Caco-2 (cell line): Measurements from ENCODE around the gene ODF2L. TPM values are rescaled to one million over a fixed set of nuclear protein-coding genes. Genes with fewer than 3 reads are reported as not detected.

Experiments
- BruUV-seq: library from RNA; stranded (reverse); fragments of 400-500 nt; replicated peaks from 2 replicates; lab custom pipeline; 2021; lab: Mats Ljungman, UMichigan
- CTCF ChIA-PET: fragments of 300-600 bp; sonication (Branson Sonifier 250); formaldehyde crosslinking; loops from one replicate; lab custom pipeline; 2022; ENCODE audit warnings: antibody characterized with exemption; lab: Charles Lee
- POLR2A ChIA-PET: fragments of 300-600 bp; sonication (Branson Sonifier 250); formaldehyde crosslinking; loops from one replicate; lab custom pipeline; 2022; ENCODE audit warnings: antibody characterized with exemption; lab: Charles Lee
- DNase-seq, 2 experiments: peaks; one replicate each; pipeline versions ENCODE4 v3.0.0 to v3.0.0-alpha.2; 2020 to 2022
- H3K27me3 ChIP-seq: replicated peaks from 2 replicates; pipeline ENCODE4 v1.6.0; 2011; ENCODE audit warnings: low read length; ENCODE audit not compliant: control insufficient read depth, insufficient read depth
- H3K36me3 ChIP-seq: 2 replicates; pipeline ENCODE4 v1.5.1; 2011; ENCODE audit warnings: low read length; ENCODE audit not compliant: control insufficient read depth, insufficient read depth
- H3K4me1 ChIP-seq: fragments of 250-450 bp; sonication (Bioruptor Pico); 2 replicates; pipeline ENCODE4 v1.5.1; 2020; ENCODE audit warnings: mild to moderate bottlenecking
- H3K4me3 ChIP-seq: 2 replicates; pipeline ENCODE4 v1.5.1; 2011; ENCODE audit warnings: low read depth, mild to moderate bottlenecking, control low read depth, low read length
- H3K9me3 ChIP-seq: fragments of 250-450 bp; sonication (Bioruptor Pico); 2 replicates; pipeline ENCODE4 v1.5.1; 2020; ENCODE audit warnings: mild to moderate bottlenecking, moderate library complexity
- H3K27ac Mint-ChIP-seq: one replicate; pipeline ENCODE4 v1.8.0; 2022; ENCODE audit warnings: mixed read lengths; ENCODE audit not compliant: unreplicated experiment
- H3K27me3 Mint-ChIP-seq: one replicate; pipeline ENCODE4 v1.8.0; 2022; ENCODE audit warnings: mixed read lengths; ENCODE audit not compliant: insufficient read depth, unreplicated experiment
- H3K36me3 Mint-ChIP-seq: one replicate; pipeline ENCODE4 v1.8.0; 2022; ENCODE audit warnings: mild to moderate bottlenecking, mixed read lengths; ENCODE audit not compliant: insufficient read depth, unreplicated experiment
- H3K4me1 Mint-ChIP-seq: one replicate; pipeline ENCODE4 v1.8.0; 2022; ENCODE audit warnings: low read depth, mixed read lengths; ENCODE audit not compliant: unreplicated experiment
- H3K4me3 Mint-ChIP-seq: one replicate; pipeline ENCODE4 v1.8.0; 2022; ENCODE audit warnings: mild to moderate bottlenecking, moderate library complexity, mixed read lengths; ENCODE audit not compliant: unreplicated experiment
- H3K9me3 Mint-ChIP-seq: one replicate; pipeline ENCODE4 v1.8.0; 2022; ENCODE audit warnings: mixed read lengths; ENCODE audit not compliant: unreplicated experiment
- intact Hi-C: fragments of 100-400 bp; cut with micrococcal nuclease; formaldehyde crosslinking; loops from one replicate; pipeline ENCODE4 v1.10.0; 2022; ENCODE audit not compliant: unreplicated experiment
- total RNA-seq: library from RNA; stranded (reverse); gene quantifications from 2 replicates; pipeline ENCODE4 v1.2.3, GENCODE V29; 2022
- TF ChIP-seq, protein P1 (sequence below), 2 experiments: fragments of 200-600 bp in 1 of 2; IDR thresholded peaks; 1 replicate in 1 of 2; 2 replicates in 1 of 2; pipeline versions ENCODE4 v1.5.1 to v1.8.0; 2011 to 2022; ENCODE audit warnings: antibody characterized with exemption in 1 of 2, control low read depth in 1 of 2, inconsistent platforms in 1 of 2, low read depth in 1 of 2, low read length in 1 of 2, mild to moderate bottlenecking in 1 of 2, moderate library complexity in 1 of 2; ENCODE audit not compliant: insufficient read depth in 1 of 2, severe bottlenecking in 1 of 2, unreplicated experiment in 1 of 2

ODF2L gene
- total RNA-seq, 1 experiment from 2014 or later: 9.7 TPM

DNA sequence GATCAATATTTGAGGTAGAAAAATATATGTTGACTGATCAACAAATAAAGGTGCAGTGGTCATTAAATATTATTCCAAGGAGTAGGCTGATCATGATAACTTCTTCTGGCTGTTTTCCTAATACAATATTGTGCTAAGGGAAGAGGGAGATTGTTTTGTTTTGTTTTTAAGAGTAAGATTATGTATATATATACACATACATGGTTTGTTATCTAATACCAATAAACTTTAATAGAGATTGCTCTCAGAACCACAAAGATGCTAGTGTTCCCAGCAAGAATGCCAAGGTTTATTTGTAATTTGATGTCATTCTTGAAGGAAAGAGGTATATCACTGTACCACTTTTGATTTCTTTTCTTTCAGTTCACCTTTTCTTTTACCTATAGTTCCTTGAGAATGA lies 37.9 kb upstream of the ODF2L start:
- H3K4me3 Mint-ChIP-seq: no peak overlapping the region
- CTCF ChIA-PET: no interaction called here
- TF ChIP-seq, protein P1, sequence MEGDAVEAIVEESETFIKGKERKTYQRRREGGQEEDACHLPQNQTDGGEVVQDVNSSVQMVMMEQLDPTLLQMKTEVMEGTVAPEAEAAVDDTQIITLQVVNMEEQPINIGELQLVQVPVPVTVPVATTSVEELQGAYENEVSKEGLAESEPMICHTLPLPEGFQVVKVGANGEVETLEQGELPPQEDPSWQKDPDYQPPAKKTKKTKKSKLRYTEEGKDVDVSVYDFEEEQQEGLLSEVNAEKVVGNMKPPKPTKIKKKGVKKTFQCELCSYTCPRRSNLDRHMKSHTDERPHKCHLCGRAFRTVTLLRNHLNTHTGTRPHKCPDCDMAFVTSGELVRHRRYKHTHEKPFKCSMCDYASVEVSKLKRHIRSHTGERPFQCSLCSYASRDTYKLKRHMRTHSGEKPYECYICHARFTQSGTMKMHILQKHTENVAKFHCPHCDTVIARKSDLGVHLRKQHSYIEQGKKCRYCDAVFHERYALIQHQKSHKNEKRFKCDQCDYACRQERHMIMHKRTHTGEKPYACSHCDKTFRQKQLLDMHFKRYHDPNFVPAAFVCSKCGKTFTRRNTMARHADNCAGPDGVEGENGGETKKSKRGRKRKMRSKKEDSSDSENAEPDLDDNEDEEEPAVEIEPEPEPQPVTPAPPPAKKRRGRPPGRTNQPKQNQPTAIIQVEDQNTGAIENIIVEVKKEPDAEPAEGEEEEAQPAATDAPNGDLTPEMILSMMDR (IDR thresholded peaks at IDR 0.05; ENCODE audit: insufficient read depth in 1 of 2, low read depth in 1 of 2, low read length in 1 of 2, severe bottlenecking in 1 of 2, unreplicated experiment in 1 of 2): no peak
- no peaks in the 10 kb centered on the region for H3K9me3 Mint-ChIP-seq
- no peaks in the 10 kb centered on the region for H3K36me3 Mint-ChIP-seq
- BruUV-seq: no TSS peak
- H3K4me1 ChIP-seq: no peaks in the 10 kb centered on the region
- intact Hi-C loops: no loop called here
- no peak overlapping the region for H3K4me3 ChIP-seq
- DNase-seq: no peak
- no peaks in the 10 kb centered on the region for H3K27me3 ChIP-seq
- peaks cover 5% of the 10 kb centered on the region for H3K27me3 Mint-ChIP-seq
- no peaks in the 10 kb centered on the region for H3K4me1 Mint-ChIP-seq
- no peaks in the 10 kb centered on the region for H3K36me3 ChIP-seq
- H3K27ac Mint-ChIP-seq: no peak overlapping the region
- no peaks in the 10 kb centered on the region for H3K9me3 ChIP-seq
- POLR2A ChIA-PET: no interaction called here

DNA sequence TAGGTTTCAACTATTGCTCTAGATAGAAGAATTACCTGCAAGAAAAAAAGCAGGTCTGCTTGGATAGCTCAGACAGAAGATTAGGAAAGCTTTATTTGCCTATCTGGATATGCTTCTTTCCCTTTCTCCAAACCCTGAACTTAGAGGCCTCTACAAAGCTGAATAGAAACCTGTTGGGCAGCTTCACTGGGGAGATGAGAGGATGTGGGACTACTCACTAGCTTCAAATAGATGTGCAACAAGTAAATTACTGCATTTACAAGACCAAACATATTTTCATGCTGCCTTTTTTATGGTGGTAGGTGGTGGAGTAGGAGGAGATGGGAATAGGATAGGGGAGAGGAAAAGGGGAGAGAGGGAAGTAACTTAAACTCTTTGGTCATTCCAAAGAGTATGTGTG lies 34.3 kb upstream of the ODF2L start:
- no peak overlapping the region for H3K4me3 Mint-ChIP-seq
- no peaks in the 10 kb centered on the region for H3K4me1 Mint-ChIP-seq
- TF ChIP-seq, protein P1 (IDR thresholded peaks at IDR 0.05; ENCODE audit: insufficient read depth in 1 of 2, low read depth in 1 of 2, low read length in 1 of 2, severe bottlenecking in 1 of 2, unreplicated experiment in 1 of 2): no peak
- H3K36me3 Mint-ChIP-seq: no peaks in the 10 kb centered on the region
- H3K9me3 Mint-ChIP-seq: no peaks in the 10 kb centered on the region
- peaks cover 3% of the 10 kb centered on the region for H3K27me3 Mint-ChIP-seq
- Histone ChIP-seq H3K9me3 (no peaks in the 10 kb centered on the region), H3K4me1 (no peaks in the 10 kb centered on the region), H3K27me3 (no peaks in the 10 kb centered on the region), H3K4me3 (no peak overlapping the region), H3K36me3 (no peaks in the 10 kb centered on the region)
- no peak overlapping the region for H3K27ac Mint-ChIP-seq
- no TSS peak for BruUV-seq
- CTCF ChIA-PET: no interaction called here
- intact Hi-C loops: no loop called here
- POLR2A ChIA-PET: no interaction called here
- no peak for DNase-seq

DNA sequence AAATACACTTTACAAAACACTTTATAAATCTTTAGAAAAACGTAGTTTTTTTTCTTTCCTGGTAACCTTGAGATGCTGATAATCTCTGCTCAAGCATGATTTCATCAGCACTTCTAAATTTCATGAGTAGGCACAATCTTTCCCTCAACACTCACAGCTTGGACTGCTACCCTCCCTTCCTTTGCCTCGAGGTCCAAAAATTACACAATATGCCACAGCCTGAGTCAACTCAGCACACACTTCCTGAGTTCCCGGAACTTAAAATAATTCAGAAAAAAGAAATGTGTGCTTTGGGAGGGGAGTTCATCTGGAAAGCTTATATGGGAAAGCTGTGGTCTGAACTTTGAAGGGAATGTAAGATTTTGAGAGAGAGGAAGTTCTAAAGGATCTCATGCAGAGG lies 33.7 kb upstream of the ODF2L start:
- H3K4me1 Mint-ChIP-seq: no peaks in the 10 kb centered on the region

More for the DNA sequence above, 33.7 kb upstream of the ODF2L start:
- Histone ChIP-seq H3K4me3 (no peak overlapping the region), H3K9me3 (no peaks in the 10 kb centered on the region), H3K36me3 (no peaks in the 10 kb centered on the region), H3K27me3 (no peaks in the 10 kb centered on the region), H3K4me1 (no peaks in the 10 kb centered on the region)
- H3K27me3 Mint-ChIP-seq: peaks cover 3% of the 10 kb centered on the region
- intact Hi-C loops: no loop called here
- ChIA-PET POLR2A (no interaction called here), CTCF (no interaction called here)
- H3K27ac Mint-ChIP-seq: no peak overlapping the region
- no peaks in the 10 kb centered on the region for H3K9me3 Mint-ChIP-seq
- no peak for DNase-seq
- BruUV-seq: no TSS peak
- H3K4me3 Mint-ChIP-seq: no peak overlapping the region
- TF ChIP-seq, protein P1 (IDR thresholded peaks at IDR 0.05; ENCODE audit: insufficient read depth in 1 of 2, low read depth in 1 of 2, low read length in 1 of 2, severe bottlenecking in 1 of 2, unreplicated experiment in 1 of 2): no peak
- no peaks in the 10 kb centered on the region for H3K36me3 Mint-ChIP-seq
